Gastrocnemius medialis (tissue), 4 donors: Measurements from ENCODE around the gene GSK3A. TPM values are rescaled to one million over a fixed set of nuclear protein-coding genes. Genes with fewer than 3 reads are reported as not detected.

Experiments
- ATAC-seq, 2 donors: fragments of 150-250 bp; one replicate each; pipeline ENCODE4 v1.9.1; 2016
- DNase-seq, 2 donors: peaks; one replicate each; pipeline ENCODE4 v3.0.0-alpha.2; 2019
- H3K27ac ChIP-seq, 4 donors: fragments of 200-600 bp; sonication (generic); 1 replicate in 1 of 4; 2 replicates in 3 of 4; pipeline ENCODE4 v1.5.1; 2016 to 2018; ENCODE audit warnings: mild to moderate bottlenecking in 2 of 4, moderate library complexity in 1 of 4
- H3K27me3 ChIP-seq, 3 donors: fragments of 200-600 bp; sonication (generic) in 2 of 3; 1 replicate in 1 of 3; 2 replicates in 2 of 3; pipeline versions ENCODE4 v1.5.1 to v1.6.0; 2016 to 2019; ENCODE audit warnings: mild to moderate bottlenecking in 1 of 3, moderate library complexity in 1 of 3
- H3K36me3 ChIP-seq, 2 donors: fragments of 200-600 bp; sonication (generic) in 1 of 2; one replicate each; pipeline ENCODE4 v1.5.1; 2017 to 2018
- H3K4me1 ChIP-seq, 2 donors: fragments of 200-600 bp; sonication (generic) in 1 of 2; one replicate each; pipeline ENCODE4 v1.5.1; 2016 to 2017; ENCODE audit warnings: mild to moderate bottlenecking in 2 of 2
- H3K4me3 ChIP-seq, 4 donors: fragments of 200-600 bp; sonication (generic) in 3 of 4; 1 replicate in 1 of 4; 2 replicates in 3 of 4; pipeline ENCODE4 v1.5.1; 2016 to 2019; ENCODE audit warnings: mild to moderate bottlenecking in 2 of 4
- H3K9me3 ChIP-seq, 3 donors: fragments of 200-600 bp; sonication (generic) in 2 of 3; 1 replicate in 1 of 3; 2 replicates in 2 of 3; pipeline ENCODE4 v1.5.1; 2016 to 2019
- POLR2A ChIP-seq, 2 donors: fragments of 450-650 bp; IDR thresholded peaks; one replicate each; pipeline ENCODE4 v1.6.1; 2017; ENCODE audit warnings: antibody characterized with exemption in 2 of 2, mild to moderate bottlenecking in 2 of 2, moderate library complexity in 2 of 2
- in situ Hi-C, 4 donors: fragments of 200-750 bp; cut with MboI; loops; one replicate each; pipeline versions ENCODE4 v1.15.0 to v1.8.0; 2017; ENCODE audit warnings: low sequenced_read_pairs in 4 of 4
- intact Hi-C: fragments of 100-400 bp; cut with DNase I; formaldehyde crosslinking; loops from one replicate; pipeline ENCODE4 v1.15.1; 2023; ENCODE audit warnings: low total_unique reads
- total RNA-seq, 4 donors: library from RNA; depleted of rRNA; stranded (reverse); fragments of >200 nt; gene quantifications; one replicate each; pipeline versions ENCODE4 v1.1.0 to v1.2.3, GENCODE V29; 2016
- TF ChIP-seq, protein P1 (sequence below), 5 experiments: fragments of 450-650 bp in 3 of 5; fragments of 200-600 bp in 2 of 5; sonication (generic) in 2 of 5; IDR thresholded peaks in 4 of 5; conservative IDR thresholded peaks in 1 of 5; 1 replicate in 4 of 5; 2 replicates in 1 of 5; pipeline ENCODE4 v1.5.1; 2016 to 2019; ENCODE audit warnings: antibody characterized with exemption in 5 of 5, mild to moderate bottlenecking in 3 of 5, moderate library complexity in 3 of 5

Gene GSK3A
- total RNA-seq, 4 donors from 2014 or later = 24.2 to 48.0 (median 40.1) TPM

DNA sequence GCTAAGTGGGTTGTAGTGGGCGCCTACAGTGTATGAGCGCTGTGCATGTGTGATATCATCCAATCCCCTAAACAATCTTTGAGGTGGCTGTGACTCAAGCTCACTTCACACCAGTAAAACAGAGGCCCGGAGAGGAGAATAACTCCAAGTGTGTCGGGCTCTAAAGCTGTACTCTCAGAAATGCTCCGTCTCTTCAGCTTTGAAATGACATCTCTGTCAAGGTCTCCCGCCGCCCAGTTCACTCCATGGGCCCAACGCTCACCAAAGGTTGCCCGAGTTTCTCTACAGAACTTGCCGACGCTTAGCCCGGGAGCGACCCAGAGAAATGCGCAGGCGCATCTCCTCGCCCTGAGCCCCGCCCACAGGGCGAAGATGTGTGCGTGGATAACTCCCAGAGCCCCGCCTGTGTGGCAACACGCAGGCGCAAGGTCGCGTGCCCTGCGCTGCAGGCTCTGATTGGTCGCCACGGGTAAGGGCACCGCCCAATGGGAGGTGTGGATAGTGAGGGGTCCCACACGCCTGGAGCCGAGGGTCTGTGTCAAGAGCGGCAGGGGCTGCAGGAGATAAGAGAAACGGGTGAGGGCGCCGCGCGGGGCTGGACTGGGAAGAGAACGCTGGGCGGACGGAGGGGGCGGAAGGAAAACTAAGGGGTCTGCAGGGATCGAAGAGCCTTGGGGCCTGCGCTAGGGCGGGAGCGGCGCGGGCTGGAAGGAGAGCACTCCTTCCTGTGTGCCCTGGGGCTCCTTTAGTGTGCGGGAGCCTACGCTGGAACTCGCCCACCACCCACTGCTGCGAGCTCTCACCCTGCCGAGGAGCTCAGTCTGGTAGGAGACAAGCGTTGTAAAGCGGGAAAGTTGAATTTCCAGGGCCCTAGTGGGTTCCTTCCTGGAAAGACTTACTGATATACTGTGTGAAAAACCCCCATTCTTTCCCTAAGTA is 22.3 kb downstream of the GSK3A start, which contains the start of gene ZNF526:
ZNF526 (plus strand) TSS at position 501 of the 939 bp plus-strand sequence. CDS start 4,092 bp downstream, outside the sequence.
- intact Hi-C loops = loop anchor here (1.0 to 10.0 kb wide), 2 partner anchors 22 to 355 kb away; partner anchors contain the start of genes GSK3A and RPS19
- H3K4me3 ChIP-seq = peak within 1 kb of the TSS; percentile 71 to 90 (median 88)
- peak within 1 kb of the TSS; percentile 86 to 97 (median 94) for H3K27ac ChIP-seq
- DNase-seq (peak; percentile 96 to 98), ATAC-seq (peak; percentile 83 to 84)
- peak; percentile 68 to 79 for TF ChIP-seq POLR2A (IDR thresholded peaks at IDR 0.05)
- TF ChIP-seq, protein P1, sequence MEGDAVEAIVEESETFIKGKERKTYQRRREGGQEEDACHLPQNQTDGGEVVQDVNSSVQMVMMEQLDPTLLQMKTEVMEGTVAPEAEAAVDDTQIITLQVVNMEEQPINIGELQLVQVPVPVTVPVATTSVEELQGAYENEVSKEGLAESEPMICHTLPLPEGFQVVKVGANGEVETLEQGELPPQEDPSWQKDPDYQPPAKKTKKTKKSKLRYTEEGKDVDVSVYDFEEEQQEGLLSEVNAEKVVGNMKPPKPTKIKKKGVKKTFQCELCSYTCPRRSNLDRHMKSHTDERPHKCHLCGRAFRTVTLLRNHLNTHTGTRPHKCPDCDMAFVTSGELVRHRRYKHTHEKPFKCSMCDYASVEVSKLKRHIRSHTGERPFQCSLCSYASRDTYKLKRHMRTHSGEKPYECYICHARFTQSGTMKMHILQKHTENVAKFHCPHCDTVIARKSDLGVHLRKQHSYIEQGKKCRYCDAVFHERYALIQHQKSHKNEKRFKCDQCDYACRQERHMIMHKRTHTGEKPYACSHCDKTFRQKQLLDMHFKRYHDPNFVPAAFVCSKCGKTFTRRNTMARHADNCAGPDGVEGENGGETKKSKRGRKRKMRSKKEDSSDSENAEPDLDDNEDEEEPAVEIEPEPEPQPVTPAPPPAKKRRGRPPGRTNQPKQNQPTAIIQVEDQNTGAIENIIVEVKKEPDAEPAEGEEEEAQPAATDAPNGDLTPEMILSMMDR (IDR thresholded peaks at IDR 0.05 in 4 of 5, conservative IDR thresholded peaks at IDR 0.05 in 1 of 5) = no peak
- peaks cover 35 to 46% of the 10 kb centered on the region in 2 donors for H3K4me1 ChIP-seq
- no peaks in the 10 kb centered on the region for H3K27me3 ChIP-seq
- no peaks in the 10 kb centered on the region for H3K9me3 ChIP-seq
- H3K36me3 ChIP-seq = peaks cover 0 to 14% of the 10 kb centered on the region in 2 donors
- in situ Hi-C loops = no loop called here

DNA sequence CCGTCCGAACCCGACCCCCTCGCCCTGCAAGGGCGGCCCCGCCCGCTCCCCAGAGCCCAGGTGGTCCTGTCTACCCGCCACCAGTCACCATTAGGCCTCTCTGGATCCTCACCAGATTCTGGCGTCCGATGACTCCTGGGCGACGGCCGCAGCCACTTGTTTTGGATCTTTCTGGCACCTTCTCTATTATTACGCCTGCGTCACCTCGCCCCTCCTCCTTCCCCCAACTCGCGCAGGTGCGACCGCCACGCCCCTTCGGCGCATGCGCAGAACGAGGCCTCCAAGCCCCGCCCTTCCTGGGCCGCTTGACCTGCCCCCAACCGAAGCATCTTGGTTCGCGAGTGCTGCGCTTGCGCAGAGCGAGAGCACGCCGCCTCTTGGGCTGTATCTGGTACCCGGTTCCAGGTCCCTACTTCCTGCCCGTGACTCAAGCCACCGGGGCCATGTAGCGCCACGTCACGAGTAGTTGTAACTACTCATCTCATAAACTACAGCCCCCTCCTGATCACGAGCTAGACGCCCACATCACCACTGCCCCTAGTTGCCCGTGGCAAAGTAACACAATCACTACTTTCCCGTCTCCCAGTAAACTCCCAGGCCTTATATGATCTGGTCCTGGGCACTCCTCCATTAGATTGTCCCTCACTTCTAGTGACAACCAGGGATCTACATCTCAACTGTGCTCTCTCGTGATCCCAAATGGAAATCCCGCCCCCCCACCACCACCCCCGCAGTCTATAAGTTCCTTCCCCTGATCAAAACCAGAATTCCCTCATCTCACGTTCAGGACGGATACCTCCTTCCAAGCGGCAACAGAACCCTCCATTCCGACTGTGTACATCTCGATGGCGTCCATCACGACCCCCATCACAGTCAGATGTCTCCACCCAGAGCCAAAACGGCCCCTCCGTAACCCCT is 24.6 kb downstream of the GSK3A start, which contains the start of gene DEDD2:
DEDD2 (minus strand) TSS at position 158 of the 918 bp plus-strand sequence. CDS start 670 bp downstream, outside the sequence.
- DNase-seq (peak; percentile 97), ATAC-seq (peak; percentile 78 to 84)
- TF ChIP-seq, protein P1 (IDR thresholded peaks at IDR 0.05 in 4 of 5, conservative IDR thresholded peaks at IDR 0.05 in 1 of 5) = no peak
- TF ChIP-seq POLR2A (IDR thresholded peaks at IDR 0.05) = peak; percentile 77 to 81
- peaks cover 37 to 53% of the 10 kb centered on the region in 2 donors for H3K4me1 ChIP-seq
- no peaks in the 10 kb centered on the region for H3K9me3 ChIP-seq
- peak within 1 kb of the TSS; percentile 74 to 95 (median 86) for H3K4me3 ChIP-seq
- intact Hi-C loops (loop anchor here (1.0 to 10.0 kb wide), 2 partner anchors 27 to 353 kb away; partner anchors contain the start of gene RPS19), in situ Hi-C loops (no loop called here)
- H3K27me3 ChIP-seq = no peaks in the 10 kb centered on the region
- H3K36me3 ChIP-seq = peaks cover 0 to 23% of the 10 kb centered on the region in 2 donors
- peak within 1 kb of the TSS; percentile 86 to 97 (median 94) for H3K27ac ChIP-seq

DNA sequence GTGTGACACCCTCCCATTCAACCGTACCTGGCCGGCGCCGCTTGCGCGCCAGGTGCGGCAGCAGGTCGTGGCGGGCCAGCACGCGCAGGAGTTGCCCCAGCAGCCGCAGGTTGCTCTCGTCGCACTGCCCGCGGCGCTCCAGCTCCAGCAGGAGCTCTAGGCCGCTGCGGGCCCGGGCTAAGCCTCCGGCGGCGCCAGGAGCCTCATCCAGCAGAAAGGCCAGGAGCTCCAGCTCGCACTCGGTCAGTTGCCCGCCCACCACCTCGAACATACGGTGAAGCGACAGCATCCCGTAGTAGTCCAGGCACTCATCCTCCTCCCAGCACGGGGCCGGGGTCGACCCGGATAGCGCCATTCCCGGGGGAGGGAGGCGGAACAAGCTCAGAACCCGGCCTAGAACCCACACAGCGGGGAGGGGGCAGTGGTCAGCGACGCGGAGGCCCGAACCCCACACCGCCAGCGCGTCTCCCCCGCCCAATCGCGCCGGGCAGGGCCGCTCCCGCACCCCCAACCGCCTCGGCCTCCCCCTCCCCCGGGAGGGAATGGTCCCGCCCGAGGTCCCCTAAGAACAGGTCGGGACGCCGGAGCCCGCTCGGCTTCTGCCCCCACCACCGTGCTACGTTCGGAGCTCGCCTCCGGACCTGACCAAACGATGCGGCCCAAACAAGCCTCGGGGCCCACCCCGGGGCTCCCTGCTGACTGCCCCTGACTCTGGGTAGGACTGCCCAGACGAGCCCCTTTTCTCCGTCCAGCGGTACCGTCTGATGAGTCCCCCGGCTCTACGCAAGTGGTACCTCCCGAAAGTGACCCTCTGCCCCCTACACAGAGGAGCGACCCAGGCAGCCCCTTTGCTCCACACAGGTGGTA is 25.5 kb downstream of the GSK3A start:
- intact Hi-C loops = loop anchor here (1.0 to 10.0 kb wide), 2 partner anchors 27 to 352 kb away; partner anchors contain the start of gene RPS19
- no peak for DNase-seq
- H3K4me3 ChIP-seq = peak overlapping the region; percentile 74 to 95 (median 86)
- H3K27me3 ChIP-seq = no peaks in the 10 kb centered on the region
- peaks cover 37 to 53% of the 10 kb centered on the region in 2 donors for H3K4me1 ChIP-seq
- in situ Hi-C loops = no loop called here
- TF ChIP-seq, protein P1 (IDR thresholded peaks at IDR 0.05 in 4 of 5, conservative IDR thresholded peaks at IDR 0.05 in 1 of 5) = no peak
- TF ChIP-seq POLR2A (IDR thresholded peaks at IDR 0.05) = no peak
- ATAC-seq = peak; percentile 9 to 20
- H3K9me3 ChIP-seq = no peaks in the 10 kb centered on the region
- peaks cover 0 to 31% of the 10 kb centered on the region in 2 donors for H3K36me3 ChIP-seq
- H3K27ac ChIP-seq = peak overlapping the region; percentile 86 to 97 (median 94)
